ENCODE data around the gene SMIM14. TPM values are rescaled to one million over a fixed set of nuclear protein-coding genes. Genes with fewer than 3 reads are reported as not detected.
"Not testable (repeated sequence)": the region's sequence is repeated elsewhere in the genome, so short reads cannot be mapped to it uniquely, and the experiment has no call there.

Gene SMIM14
- total and polyA plus RNA-seq, 2 donors (not counting 1 experiment from before 2014, with no cell fraction given), result 39.0 to 41.4 TPM

- peaks cover 1% of the 10 kb centered on the region for H3K79me2 ChIP-seq (ENCODE audit: control insufficient read depth, insufficient read depth, low read length)
- no peaks in the 10 kb centered on the region for H3K36me3 ChIP-seq (ENCODE audit: control insufficient read depth, insufficient read depth, low read length)
- H3K4me2 ChIP-seq (ENCODE audit: extremely low read depth, insufficient read depth, low read length), result no peak overlapping the region
- H3K9ac ChIP-seq (ENCODE audit: insufficient read depth, low read length), result no peak overlapping the region
- no peak overlapping the region for H3K4me3 ChIP-seq (replicated peaks in 1 of 4; ENCODE audit: control extremely low read depth in 1 of 4, insufficient read depth in 1 of 4, low read depth in 3 of 4, low read length in 4 of 4)
- H3K9me3 ChIP-seq (ENCODE audit: control insufficient read depth, insufficient read depth, low read depth, low read length), result no peaks in the 10 kb centered on the region
- TF ChIP-seq EZH2 (IDR thresholded peaks at IDR 0.05; ENCODE audit: low read length, missing control alignments) (no peak), CTCF (conservative IDR thresholded peaks at IDR 0.05 in 1 of 2, IDR thresholded peaks at IDR 0.05 in 1 of 2; ENCODE audit: low read depth in 1 of 2, low read length in 2 of 2) (no peak)
- H3K4me1 ChIP-seq (ENCODE audit: control insufficient read depth, extremely low read depth, insufficient read depth, low read length), result peaks cover 10% of the 10 kb centered on the region
- H3K27me3 ChIP-seq (ENCODE audit: control insufficient read depth, insufficient read depth, low read length), result no peaks in the 10 kb centered on the region
- H4K20me1 ChIP-seq (ENCODE audit: control insufficient read depth, extremely low read depth, insufficient read depth, low read length), result no peaks in the 10 kb centered on the region
- no peak for DNase-seq (ENCODE audit: low read depth in 2 of 2)
- H2AFZ ChIP-seq (ENCODE audit: low read length), result no peak overlapping the region
- H3K27ac ChIP-seq (ENCODE audit: insufficient read depth, low read length), result no peak overlapping the region
Measured at GRCh38 chr4:39617534-39617933, 21.1 kb downstream of the SMIM14 start.

- DNase-seq (ENCODE audit: low read depth in 2 of 2), result peak in 1 of 2 donors; percentile 80
- H3K4me1 ChIP-seq (ENCODE audit: control insufficient read depth, extremely low read depth, insufficient read depth, low read length), result peaks cover 10% of the 10 kb centered on the region
- H3K27ac ChIP-seq (ENCODE audit: insufficient read depth, low read length), result no peak overlapping the region
- no peak overlapping the region for H3K9ac ChIP-seq (ENCODE audit: insufficient read depth, low read length)
- no peak overlapping the region for H3K4me3 ChIP-seq (replicated peaks in 1 of 4; ENCODE audit: control extremely low read depth in 1 of 4, insufficient read depth in 1 of 4, low read depth in 3 of 4, low read length in 4 of 4)
- no peaks in the 10 kb centered on the region for H3K27me3 ChIP-seq (ENCODE audit: control insufficient read depth, insufficient read depth, low read length)
- no peaks in the 10 kb centered on the region for H3K9me3 ChIP-seq (ENCODE audit: control insufficient read depth, insufficient read depth, low read depth, low read length)
- H2AFZ ChIP-seq (ENCODE audit: low read length), result no peak overlapping the region
- H3K79me2 ChIP-seq (ENCODE audit: control insufficient read depth, insufficient read depth, low read length), result peaks cover 1% of the 10 kb centered on the region
- TF ChIP-seq EZH2 (IDR thresholded peaks at IDR 0.05; ENCODE audit: low read length, missing control alignments) (no peak), CTCF (conservative IDR thresholded peaks at IDR 0.05 in 1 of 2, IDR thresholded peaks at IDR 0.05 in 1 of 2; ENCODE audit: low read depth in 1 of 2, low read length in 2 of 2) (no peak)
- H4K20me1 ChIP-seq (ENCODE audit: control insufficient read depth, extremely low read depth, insufficient read depth, low read length), result no peaks in the 10 kb centered on the region
- no peak overlapping the region for H3K4me2 ChIP-seq (ENCODE audit: extremely low read depth, insufficient read depth, low read length)
- no peaks in the 10 kb centered on the region for H3K36me3 ChIP-seq (ENCODE audit: control insufficient read depth, insufficient read depth, low read length)
Measured at GRCh38 chr4:39616651-39617050, 22.0 kb downstream of the SMIM14 start.

GRCh38 chr4:39616112-39616511 is 22.6 kb downstream of the SMIM14 start:
- H3K36me3 ChIP-seq (ENCODE audit: control insufficient read depth, insufficient read depth, low read length); H3K27ac ChIP-seq (ENCODE audit: insufficient read depth, low read length); H3K79me2 ChIP-seq (ENCODE audit: control insufficient read depth, insufficient read depth, low read length); H3K27me3 ChIP-seq (ENCODE audit: control insufficient read depth, insufficient read depth, low read length); H4K20me1 ChIP-seq (ENCODE audit: control insufficient read depth, extremely low read depth, insufficient read depth, low read length); H3K4me3 ChIP-seq (replicated peaks in 1 of 4; ENCODE audit: control extremely low read depth in 1 of 4, insufficient read depth in 1 of 4, low read depth in 3 of 4, low read length in 4 of 4); H3K9me3 ChIP-seq (ENCODE audit: control insufficient read depth, insufficient read depth, low read depth, low read length); H2AFZ ChIP-seq (ENCODE audit: low read length); H3K4me2 ChIP-seq (ENCODE audit: extremely low read depth, insufficient read depth, low read length); H3K9ac ChIP-seq (ENCODE audit: insufficient read depth, low read length); DNase-seq (ENCODE audit: low read depth in 2 of 2); H3K4me1 ChIP-seq (ENCODE audit: control insufficient read depth, extremely low read depth, insufficient read depth, low read length): not testable (repeated sequence)
